SK-N-MC (cell line): ENCODE data around the gene PSMD9.
"Not testable (repeated sequence)": the region's sequence is repeated elsewhere in the genome, so short reads cannot be mapped to it uniquely, and the experiment has no call there.

Source experiments
- DNase-seq: peaks from one replicate; pipeline ENCODE4 v3.0.0-alpha.2; 2011; ENCODE audit warnings: low read depth, low spot score
- H3K27ac ChIP-seq: fragments of 200-600 bp; sonication (generic); 2 replicates; pipeline ENCODE4 v1.5.1; 2016; ENCODE audit warnings: mixed run types
- H3K36me3 ChIP-seq: fragments of 200-600 bp; sonication (generic); 2 replicates; pipeline ENCODE4 v1.6.1; 2017; ENCODE audit warnings: antibody characterized with exemption, low read length, mixed read lengths; ENCODE audit not compliant: insufficient read depth
- H3K4me3 ChIP-seq: fragments of 200-600 bp; sonication (generic); 2 replicates; pipeline ENCODE4 v1.5.1; 2016
- H3K9ac ChIP-seq: fragments of 200-600 bp; sonication (generic); 2 replicates; pipeline ENCODE4 v1.8.0; 2017; ENCODE audit warnings: mixed run types, mixed read lengths; ENCODE audit not compliant: insufficient read length
- H3K9me3 ChIP-seq: fragments of 200-600 bp; sonication (generic); 2 replicates; pipeline ENCODE4 v1.6.1; 2017; ENCODE audit warnings: low read depth, mild to moderate bottlenecking, antibody characterized with exemption, low read length, moderate library complexity, mixed read lengths
- EZH2 ChIP-seq: fragments of 200-600 bp; sonication (generic); IDR thresholded peaks from one replicate; pipeline ENCODE4 v1.6.1; 2017; ENCODE audit warnings: antibody characterized with exemption
- FOXP2 ChIP-seq: optimal IDR thresholded peaks from 2 replicates; pipeline ENCODE3; 2011; ENCODE audit warnings: mild to moderate bottlenecking, moderate library complexity; ENCODE audit not compliant: insufficient read depth; ENCODE audit errors: extremely low read length, control extremely low read depth
- POLR2AphosphoS5 ChIP-seq: IDR thresholded peaks from 2 replicates; pipeline ENCODE4 v1.6.1; 2012; ENCODE audit warnings: mild to moderate bottlenecking, low read depth, low read length, borderline replicate concordance

The PSMD9 gene

GRCh38 chr12:121888478-121889273 lies at the start of gene PSMD9:
Gene PSMD9 (plus strand): TSS chr12:121888790. CDS start chr12:121888857, 67 bp downstream.
- no peaks in the 10 kb centered on the region for H3K9me3 ChIP-seq
- H3K4me3 ChIP-seq = peak within 1 kb of the TSS; percentile 95
- DNase-seq = peak; percentile 87
- peaks cover 6% of the 10 kb centered on the region for H3K36me3 ChIP-seq
- peak within 1 kb of the TSS; percentile 84 for H3K27ac ChIP-seq
- H3K9ac ChIP-seq = peak within 1 kb of the TSS; percentile 92
- peak; percentile 72 for TF ChIP-seq FOXP2
- TF ChIP-seq POLR2AphosphoS5 = peak; percentile 92
- TF ChIP-seq EZH2 = no peak

- DNase-seq = peak; percentile 92
- TF ChIP-seq POLR2AphosphoS5 (peak; percentile 77; the same call in 1 of the 2 replicates), FOXP2 (no peak), EZH2 (no peak)
- Histone ChIP-seq H3K4me3 (peak overlapping the region; percentile 82), H3K9me3 (no peaks in the 10 kb centered on the region), H3K36me3 (no peaks in the 10 kb centered on the region), H3K9ac (peak overlapping the region; percentile 77), H3K27ac (no peak overlapping the region)
Measured at GRCh38 chr12:121839106-121839992, 49.2 kb upstream of the PSMD9 start.

- H3K9ac ChIP-seq = peak overlapping the region; percentile 77
- H3K9me3 ChIP-seq = no peaks in the 10 kb centered on the region
- no peak for DNase-seq
- no peak overlapping the region for H3K27ac ChIP-seq
- H3K36me3 ChIP-seq = no peaks in the 10 kb centered on the region
- TF ChIP-seq POLR2AphosphoS5 (no peak), FOXP2 (no peak), EZH2 (no peak)
- peak overlapping the region; percentile 82 for H3K4me3 ChIP-seq
Measured at GRCh38 chr12:121839993-121840761, 48.4 kb upstream of the PSMD9 start.

GRCh38 chr12:121843236-121843982 lies 45.2 kb upstream of the PSMD9 start:
- no peak overlapping the region for H3K4me3 ChIP-seq
- TF ChIP-seq EZH2 (no peak), FOXP2 (no peak), POLR2AphosphoS5 (no peak)
- no peaks in the 10 kb centered on the region for H3K36me3 ChIP-seq
- H3K9ac ChIP-seq = no peak overlapping the region
- no peaks in the 10 kb centered on the region for H3K9me3 ChIP-seq
- no peak for DNase-seq
- H3K27ac ChIP-seq = no peak overlapping the region

- no peak for DNase-seq
- Histone ChIP-seq H3K9ac (no peak overlapping the region), H3K27ac (no peak overlapping the region), H3K4me3 (no peak overlapping the region), H3K36me3 (no peaks in the 10 kb centered on the region), H3K9me3 (no peaks in the 10 kb centered on the region)
- TF ChIP-seq EZH2 (no peak), FOXP2 (no peak), POLR2AphosphoS5 (no peak)
Measured at GRCh38 chr12:121845701-121846100, 42.9 kb upstream of the PSMD9 start.

- H3K9me3 ChIP-seq = no peaks in the 10 kb centered on the region
- no peaks in the 10 kb centered on the region for H3K36me3 ChIP-seq
- TF ChIP-seq FOXP2 (no peak), POLR2AphosphoS5 (no peak), EZH2 (no peak)
- DNase-seq = no peak
- no peak overlapping the region for H3K27ac ChIP-seq
- no peak overlapping the region for H3K4me3 ChIP-seq
- H3K9ac ChIP-seq = no peak overlapping the region
Measured at GRCh38 chr12:121849211-121849610, 39.4 kb upstream of the PSMD9 start.

- Histone ChIP-seq H3K9me3 (no peaks in the 10 kb centered on the region), H3K27ac (no peak overlapping the region), H3K9ac (no peak overlapping the region), H3K4me3 (no peak overlapping the region), H3K36me3 (no peaks in the 10 kb centered on the region)
- TF ChIP-seq EZH2 (no peak), POLR2AphosphoS5 (no peak), FOXP2 (no peak)
- DNase-seq = no peak
Measured at GRCh38 chr12:121849665-121850064, 38.9 kb upstream of the PSMD9 start.

GRCh38 chr12:121852392-121852791 lies 36.2 kb upstream of the PSMD9 start:
- not testable (repeated sequence) for H3K4me3 ChIP-seq, H3K27ac ChIP-seq, H3K9me3 ChIP-seq, H3K9ac ChIP-seq, DNase-seq, H3K36me3 ChIP-seq
